A673 (cell line): ENCODE data around the gene CGNL1. TPM values are rescaled to one million over a fixed set of nuclear protein-coding genes. Genes with fewer than 3 reads are reported as not detected.

Source experiments
- BruUV-seq: library from RNA; stranded (reverse); fragments of 400-500 nt; replicated peaks from 2 replicates; lab custom pipeline; 2021; lab: Mats Ljungman, UMichigan
- CTCF ChIA-PET: fragments of 300-600 bp; sonication (Branson Sonifier 250); formaldehyde crosslinking; loops from one replicate; lab custom pipeline; 2022; ENCODE audit warnings: antibody characterized with exemption; lab: Charles Lee
- POLR2A ChIA-PET: fragments of 300-600 bp; sonication (Branson Sonifier 250); formaldehyde crosslinking; loops from one replicate; lab custom pipeline; 2022; ENCODE audit warnings: antibody characterized with exemption; ENCODE audit not compliant: low non-redundant PET; lab: Charles Lee
- DNase-seq: peaks from one replicate; pipeline ENCODE4 v3.0.0-alpha.2; 2015; ENCODE audit warnings: low spot score
- H3K27ac ChIP-seq: fragments of 200-600 bp; sonication (generic); 2 replicates; pipeline ENCODE4 v1.5.1; 2016; ENCODE audit warnings: mixed run types, low read depth, mild to moderate bottlenecking, mixed read lengths, antibody characterized with exemption, low read length; ENCODE audit not compliant: poor library complexity, severe bottlenecking
- H3K27me3 ChIP-seq: fragments of 200-600 bp; sonication (generic); replicated peaks from 2 replicates; pipeline ENCODE4 v1.6.1; 2017; ENCODE audit warnings: mixed run types, low read depth, mild to moderate bottlenecking, mixed read lengths, antibody characterized with exemption, low read length; ENCODE audit not compliant: insufficient read depth, poor library complexity
- H3K36me3 ChIP-seq: fragments of 200-600 bp; sonication (generic); 2 replicates; pipeline ENCODE4 v1.6.1; 2016; ENCODE audit warnings: mixed run types, mild to moderate bottlenecking, mixed read lengths, antibody characterized with exemption, low read length; ENCODE audit not compliant: insufficient read depth, poor library complexity, severe bottlenecking
- H3K4me1 ChIP-seq: fragments of 200-600 bp; sonication (generic); 2 replicates; pipeline ENCODE4 v1.6.1; 2017; ENCODE audit warnings: mixed run types, mild to moderate bottlenecking, mixed read lengths, antibody characterized with exemption, low read length; ENCODE audit not compliant: insufficient read depth, poor library complexity, severe bottlenecking
- H3K4me3 ChIP-seq: fragments of 200-600 bp; sonication (generic); 2 replicates; pipeline ENCODE4 v1.5.1; 2016; ENCODE audit warnings: low read depth, mixed run types, mild to moderate bottlenecking, mixed read lengths, low read length; ENCODE audit not compliant: poor library complexity, severe bottlenecking
- H3K9me3 ChIP-seq: fragments of 200-600 bp; sonication (generic); 2 replicates; pipeline ENCODE4 v1.6.1; 2016; ENCODE audit warnings: mixed run types, low read depth, mild to moderate bottlenecking, mixed read lengths, antibody characterized with exemption, low read length; ENCODE audit not compliant: poor library complexity, severe bottlenecking
- EZH2 ChIP-seq: fragments of 200-600 bp; sonication (generic); IDR thresholded peaks from 2 replicates; pipeline ENCODE4 v1.6.1; 2017; ENCODE audit warnings: borderline replicate concordance, low read depth, mild to moderate bottlenecking, mixed read lengths, antibody characterized with exemption, low read length; ENCODE audit not compliant: poor library complexity, severe bottlenecking
- intact Hi-C: fragments of 100-400 bp; cut with micrococcal nuclease; formaldehyde crosslinking; loops from one replicate; pipeline ENCODE4 v1.10.0; 2022; ENCODE audit not compliant: unreplicated experiment
- total RNA-seq: library from RNA; stranded (reverse); gene quantifications from 2 replicates; pipeline ENCODE4 v1.2.3, GENCODE V29; 2021
- TF ChIP-seq, protein P1 (sequence below): fragments of 300-800, 200-600 bp; sonication (generic); conservative IDR thresholded peaks from 2 replicates; pipeline ENCODE4 v1.5.1; 2017; ENCODE audit warnings: low read depth, mild to moderate bottlenecking, antibody characterized with exemption, low read length, moderate library complexity, mixed read lengths

The CGNL1 gene
- total RNA-seq, 1 experiment from 2014 or later, result 0.58 TPM

DNA sequence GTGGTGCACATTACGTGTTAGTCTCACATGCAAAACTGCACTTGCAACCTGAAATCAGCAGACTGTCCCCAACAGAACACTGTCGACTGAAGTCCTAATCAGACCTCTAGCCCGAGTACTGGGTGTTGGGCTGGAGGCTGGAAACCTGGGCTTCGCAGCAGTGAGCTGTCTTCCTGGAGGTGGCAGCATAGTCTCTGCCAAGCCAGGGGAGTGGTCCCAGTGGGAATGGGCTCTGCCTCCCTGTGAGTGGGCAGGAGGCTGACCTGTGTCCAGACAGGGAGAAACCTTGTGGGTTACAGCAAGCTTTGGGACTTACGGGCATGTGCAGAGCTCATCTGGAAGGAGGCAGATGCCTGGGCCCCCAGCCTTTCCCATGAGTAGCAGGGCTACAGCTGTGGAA is 177.2 kb downstream of the CGNL1 start:
- Histone ChIP-seq H3K9me3 (no peaks in the 10 kb centered on the region), H3K4me3 (no peak overlapping the region), H3K4me1 (peaks cover 41% of the 10 kb centered on the region), H3K36me3 (no peaks in the 10 kb centered on the region), H3K27me3 (no peaks in the 10 kb centered on the region), H3K27ac (no peak overlapping the region)
- POLR2A ChIA-PET, result no interaction called here
- BruUV-seq, result no TSS peak
- CTCF ChIA-PET, result no interaction called here
- intact Hi-C loops, result no loop called here
- no peak for DNase-seq
- TF ChIP-seq EZH2, result no peak
- TF ChIP-seq, protein P1, sequence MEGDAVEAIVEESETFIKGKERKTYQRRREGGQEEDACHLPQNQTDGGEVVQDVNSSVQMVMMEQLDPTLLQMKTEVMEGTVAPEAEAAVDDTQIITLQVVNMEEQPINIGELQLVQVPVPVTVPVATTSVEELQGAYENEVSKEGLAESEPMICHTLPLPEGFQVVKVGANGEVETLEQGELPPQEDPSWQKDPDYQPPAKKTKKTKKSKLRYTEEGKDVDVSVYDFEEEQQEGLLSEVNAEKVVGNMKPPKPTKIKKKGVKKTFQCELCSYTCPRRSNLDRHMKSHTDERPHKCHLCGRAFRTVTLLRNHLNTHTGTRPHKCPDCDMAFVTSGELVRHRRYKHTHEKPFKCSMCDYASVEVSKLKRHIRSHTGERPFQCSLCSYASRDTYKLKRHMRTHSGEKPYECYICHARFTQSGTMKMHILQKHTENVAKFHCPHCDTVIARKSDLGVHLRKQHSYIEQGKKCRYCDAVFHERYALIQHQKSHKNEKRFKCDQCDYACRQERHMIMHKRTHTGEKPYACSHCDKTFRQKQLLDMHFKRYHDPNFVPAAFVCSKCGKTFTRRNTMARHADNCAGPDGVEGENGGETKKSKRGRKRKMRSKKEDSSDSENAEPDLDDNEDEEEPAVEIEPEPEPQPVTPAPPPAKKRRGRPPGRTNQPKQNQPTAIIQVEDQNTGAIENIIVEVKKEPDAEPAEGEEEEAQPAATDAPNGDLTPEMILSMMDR, result no peak

- peaks cover 41% of the 10 kb centered on the region for H3K4me1 ChIP-seq
- POLR2A ChIA-PET, result no interaction called here
Measured at GRCh38 chr15:57554063-57554811, 177.9 kb downstream of the CGNL1 start.

GRCh38 chr15:57554812-57555179 is 178.5 kb downstream of the CGNL1 start:
- H3K27ac ChIP-seq, result peak overlapping the region; percentile 76

More at GRCh38 chr15:57554063-57554811, 177.9 kb downstream of the CGNL1 start:
- Histone ChIP-seq H3K36me3 (no peaks in the 10 kb centered on the region), H3K9me3 (no peaks in the 10 kb centered on the region), H3K4me3 (no peak overlapping the region), H3K27ac (peak overlapping the region; percentile 76), H3K27me3 (no peaks in the 10 kb centered on the region)
- intact Hi-C loops, result no loop called here
- peak; percentile 62 for DNase-seq
- CTCF ChIA-PET, result interaction anchor here (1.2 kb wide), 1 partner anchor 12 kb away, joined by 3 read pairs; no protein-coding TSS in a partner anchor
- BruUV-seq, result no TSS peak
- no peak for TF ChIP-seq EZH2
- TF ChIP-seq, protein P1, result no peak

More at GRCh38 chr15:57554812-57555179, 178.5 kb downstream of the CGNL1 start:
- H3K9me3 ChIP-seq, result no peaks in the 10 kb centered on the region
- ChIA-PET CTCF (interaction anchor here (1.2 kb wide), 1 partner anchor 13 kb away, joined by 3 read pairs; no protein-coding TSS in a partner anchor), POLR2A (interaction anchor here (0.6 kb wide), 1 partner anchor 253 kb away, joined by 3 read pairs; no protein-coding TSS in a partner anchor)
- BruUV-seq, result no TSS peak
- TF ChIP-seq, protein P1, result no peak
- TF ChIP-seq EZH2, result no peak
- no peak overlapping the region for H3K4me3 ChIP-seq
- H3K4me1 ChIP-seq, result peaks cover 41% of the 10 kb centered on the region
- DNase-seq, result no peak
- no peaks in the 10 kb centered on the region for H3K36me3 ChIP-seq
- no peaks in the 10 kb centered on the region for H3K27me3 ChIP-seq
- intact Hi-C loops, result no loop called here
